Kidney (tissue), 14 donors: ENCODE results near the gene PHACTR3. TPM values are rescaled to one million over a fixed set of nuclear protein-coding genes. Genes with fewer than 3 reads are reported as not detected.

Experiments
- DNase-seq, 5 donors: peaks; one replicate each; pipeline ENCODE4 v3.0.0-alpha.2; 2013 to 2020
- FAIRE-seq: peaks from 2 replicates; lab custom pipeline; 2012; peaks lifted over from hg19 to GRCh38; lab: Jason Lieb, UNC
- H3K27ac ChIP-seq, 2 donors: one replicate each; pipeline ENCODE4 v1.7.0; 2013; ENCODE audit warnings: low read depth in 2 of 2, low read length in 2 of 2, inconsistent platforms in 1 of 2
- H3K27me3 ChIP-seq: one replicate; pipeline ENCODE4 v1.7.1; 2013; ENCODE audit warnings: low read length, inconsistent platforms; ENCODE audit not compliant: control insufficient read depth, insufficient read depth
- H3K36me3 ChIP-seq, 3 donors: one replicate each; pipeline versions ENCODE4 v1.7.0 to v1.7.1; 2013; ENCODE audit warnings: low read length in 3 of 3, control low read depth in 1 of 3, inconsistent platforms in 1 of 3; ENCODE audit not compliant: insufficient read depth in 3 of 3, control insufficient read depth in 2 of 3
- H3K4me1 ChIP-seq, 3 donors: one replicate each; pipeline versions ENCODE4 v1.7.0 to v1.7.1; 2013; ENCODE audit warnings: low read length in 3 of 3, inconsistent platforms in 1 of 3, low read depth in 1 of 3; ENCODE audit not compliant: control insufficient read depth in 2 of 3, insufficient read depth in 2 of 3
- H3K4me3 ChIP-seq, 3 donors: one replicate each; pipeline versions ENCODE4 v1.7.0 to v1.8.1; 2013; ENCODE audit warnings: low read length in 3 of 3, control low read depth in 1 of 3, inconsistent platforms in 1 of 3
- H3K9ac ChIP-seq, 3 donors: one replicate each; pipeline versions ENCODE4 v1.7.0 to v1.7.1; 2013; ENCODE audit warnings: low read length in 3 of 3, control low read depth in 1 of 3, inconsistent platforms in 1 of 3
- H3K9me3 ChIP-seq, 3 donors: one replicate each; pipeline versions ENCODE4 v1.7.0 to v1.7.1; 2013; ENCODE audit warnings: low read length in 3 of 3, control low read depth in 1 of 3, inconsistent platforms in 1 of 3; ENCODE audit not compliant: control insufficient read depth in 2 of 3, insufficient read depth in 1 of 3
- CTCF ChIP-seq: IDR thresholded peaks from 3 replicates; pipeline ENCODE4 v1.5.1; 2012; ENCODE audit warnings: mild to moderate bottlenecking, moderate library complexity, borderline replicate concordance; ENCODE audit not compliant: insufficient read depth; ENCODE audit errors: extremely low read depth
- intact Hi-C: fragments of 100-400 bp; cut with DNase I; formaldehyde crosslinking; loops from one replicate; pipeline ENCODE4 v1.11.1; 2022
- polyA plus RNA-seq: library from polyadenylated mRNA; stranded (reverse); fragments of 350-450 nt; fragmentation: Illumina TruSeq; extraction: RNeasy Lipid Tissue Mini Kit (QIAGEN cat#74804); gene quantifications from one replicate; pipeline ENCODE4 v1.2.3, GENCODE V29; 2014; ENCODE audit warnings: low read depth, low replicate concordance; ENCODE audit not compliant: insufficient read depth
- total RNA-seq: library from RNA; stranded (reverse); fragmentation: NEBNext Ultra II Directional; extraction: Animal tissue kit (Norgen Biotek cat#: 25700); gene quantifications from one replicate; pipeline ENCODE4 v1.2.1, GENCODE V29; 2021
- donor health status: control.
- donor health status: control.
- donor health status: control.
- donor health status: control.
- donor health status: control.
- donor health status: DM: yes; HTN: yes; CAD: no.
- donor health status: Normal renal cell carcinoma (clear cell type).

The PHACTR3 gene
- total and polyA plus RNA-seq, 2 donors from 2014 or later: 1.7 to 12.3 TPM

GRCh38 chr20:59802018-59802417 is 197.7 kb downstream of the PHACTR3 start:
- intact Hi-C loops: no loop called here
- DNase-seq (peak in 1 of 5 donors; percentile 3), FAIRE-seq (no peak)
- Histone ChIP-seq H3K36me3 (no peaks in the 10 kb centered on the region), H3K9me3 (peaks cover 0 to 14% (median 0%) of the 10 kb centered on the region in 3 donors), H3K4me3 (no peak overlapping the region), H3K9ac (no peak overlapping the region), H3K27me3 (no peaks in the 10 kb centered on the region), H3K4me1 (no peaks in the 10 kb centered on the region), H3K27ac (no peak overlapping the region)
- TF ChIP-seq CTCF: no peak

GRCh38 chr20:59802471-59803221 is 198.3 kb downstream of the PHACTR3 start:
- Histone ChIP-seq H3K4me1 (no peaks in the 10 kb centered on the region), H3K27me3 (no peaks in the 10 kb centered on the region), H3K36me3 (no peaks in the 10 kb centered on the region), H3K27ac (no peak overlapping the region), H3K9ac (no peak overlapping the region), H3K4me3 (no peak overlapping the region), H3K9me3 (peaks cover 0 to 8% (median 0%) of the 10 kb centered on the region in 3 donors)
- DNase-seq (peak in 1 of 5 donors; percentile 4), FAIRE-seq (no peak)
- intact Hi-C loops: no loop called here
- no peak for TF ChIP-seq CTCF

- intact Hi-C loops: no loop called here
Measured at GRCh38 chr20:59804347-59804746, 200.0 kb downstream of the PHACTR3 start.

More at GRCh38 chr20:59804347-59804746, 200.0 kb downstream of the PHACTR3 start:
- H3K9me3 ChIP-seq: peaks cover 0 to 8% (median 0%) of the 10 kb centered on the region in 3 donors
- FAIRE-seq (no peak), DNase-seq (peak in 3 of 5 donors; percentile 9 to 35 (median 17))
- H3K4me1 ChIP-seq: no peaks in the 10 kb centered on the region
- H3K4me3 ChIP-seq: no peak overlapping the region
- no peaks in the 10 kb centered on the region for H3K36me3 ChIP-seq
- no peak overlapping the region for H3K27ac ChIP-seq
- TF ChIP-seq CTCF: no peak
- H3K9ac ChIP-seq: no peak overlapping the region
- no peaks in the 10 kb centered on the region for H3K27me3 ChIP-seq
